Mucosa of stomach (tissue), 1 donor: ENCODE results near the gene HSF2BP.
"Not testable (repeated sequence)": the region's sequence is repeated elsewhere in the genome, so short reads cannot be mapped to it uniquely, and the experiment has no call there.

Experiments
- H3K27me3 ChIP-seq: one replicate; pipeline ENCODE4 v1.7.0; 2013; ENCODE audit warnings: mild to moderate bottlenecking, low read length; ENCODE audit not compliant: control insufficient read depth, insufficient read depth
- H3K36me3 ChIP-seq: one replicate; pipeline ENCODE4 v1.7.0; 2013; ENCODE audit warnings: low read length; ENCODE audit not compliant: control insufficient read depth, insufficient read depth
- H3K4me1 ChIP-seq: one replicate; pipeline ENCODE4 v1.7.0; 2013; ENCODE audit warnings: mild to moderate bottlenecking, low read length; ENCODE audit not compliant: control insufficient read depth, insufficient read depth
- H3K4me3 ChIP-seq: one replicate; pipeline ENCODE4 v1.7.0; 2013; ENCODE audit warnings: low read length
- H3K9ac ChIP-seq: one replicate; pipeline ENCODE4 v1.7.0; 2013; ENCODE audit warnings: mild to moderate bottlenecking, low read length, moderate library complexity
- H3K9me3 ChIP-seq: one replicate; pipeline ENCODE4 v1.7.0; 2013; ENCODE audit warnings: mild to moderate bottlenecking, low read length, moderate library complexity; ENCODE audit not compliant: control insufficient read depth
- donor health status: Pancreatic carcinoma.

HSF2BP gene

DNA sequence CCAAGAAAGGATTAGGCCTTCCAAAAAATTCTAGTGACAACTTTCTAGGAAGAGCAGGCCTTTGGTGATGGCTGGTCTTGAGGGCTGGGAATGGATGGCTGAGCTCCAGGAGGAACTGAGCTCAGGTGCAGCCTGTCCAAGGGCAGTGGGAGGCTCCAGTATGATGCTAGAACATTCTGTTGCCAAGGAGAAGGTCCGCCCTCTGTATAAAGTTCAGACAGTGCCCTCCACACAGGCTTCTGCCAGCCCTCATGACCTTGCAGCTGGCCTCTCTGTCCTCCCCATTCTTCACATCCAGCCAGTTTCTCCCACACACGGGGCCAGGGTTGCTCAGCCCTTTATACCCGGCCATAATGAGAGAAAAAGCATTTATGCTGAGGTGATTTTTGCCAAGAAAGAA lies 146.3 kb downstream of the HSF2BP start:
- H3K27me3 ChIP-seq, H3K9me3 ChIP-seq, H3K36me3 ChIP-seq, H3K9ac ChIP-seq, H3K4me1 ChIP-seq, H3K4me3 ChIP-seq: not testable (repeated sequence)

DNA sequence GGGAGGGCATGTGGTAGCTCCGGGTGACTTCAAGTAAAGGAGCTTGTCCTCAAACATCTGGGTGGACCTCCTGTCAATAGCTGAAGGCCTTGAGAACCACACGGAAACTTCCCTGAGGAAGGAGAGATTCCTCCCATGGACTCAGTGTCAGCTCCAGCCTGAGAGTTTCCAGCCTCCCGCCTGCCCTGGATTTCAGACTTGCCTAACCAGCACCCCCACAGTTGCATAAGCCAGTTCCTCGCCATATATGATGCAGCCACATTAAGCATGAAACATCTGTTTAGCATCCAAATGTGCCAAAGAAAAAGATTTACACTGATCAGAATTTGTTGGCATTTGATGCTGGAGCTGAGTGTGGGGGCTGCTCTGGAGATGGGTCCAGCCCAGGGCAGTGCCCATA lies 148.1 kb downstream of the HSF2BP start:
- not testable (repeated sequence) for H3K27me3 ChIP-seq, H3K4me3 ChIP-seq, H3K9me3 ChIP-seq, H3K4me1 ChIP-seq, H3K36me3 ChIP-seq, H3K9ac ChIP-seq

GRCh38 chr21:43510669-43511068 lies 148.6 kb downstream of the HSF2BP start:
- not testable (repeated sequence) for H3K9me3 ChIP-seq, H3K9ac ChIP-seq, H3K36me3 ChIP-seq, H3K4me1 ChIP-seq, H3K27me3 ChIP-seq, H3K4me3 ChIP-seq

GRCh38 chr21:43503892-43504291 lies 155.4 kb downstream of the HSF2BP start:
- H3K4me3 ChIP-seq, H3K9me3 ChIP-seq, H3K27me3 ChIP-seq, H3K4me1 ChIP-seq, H3K36me3 ChIP-seq, H3K9ac ChIP-seq: not testable (repeated sequence)

DNA sequence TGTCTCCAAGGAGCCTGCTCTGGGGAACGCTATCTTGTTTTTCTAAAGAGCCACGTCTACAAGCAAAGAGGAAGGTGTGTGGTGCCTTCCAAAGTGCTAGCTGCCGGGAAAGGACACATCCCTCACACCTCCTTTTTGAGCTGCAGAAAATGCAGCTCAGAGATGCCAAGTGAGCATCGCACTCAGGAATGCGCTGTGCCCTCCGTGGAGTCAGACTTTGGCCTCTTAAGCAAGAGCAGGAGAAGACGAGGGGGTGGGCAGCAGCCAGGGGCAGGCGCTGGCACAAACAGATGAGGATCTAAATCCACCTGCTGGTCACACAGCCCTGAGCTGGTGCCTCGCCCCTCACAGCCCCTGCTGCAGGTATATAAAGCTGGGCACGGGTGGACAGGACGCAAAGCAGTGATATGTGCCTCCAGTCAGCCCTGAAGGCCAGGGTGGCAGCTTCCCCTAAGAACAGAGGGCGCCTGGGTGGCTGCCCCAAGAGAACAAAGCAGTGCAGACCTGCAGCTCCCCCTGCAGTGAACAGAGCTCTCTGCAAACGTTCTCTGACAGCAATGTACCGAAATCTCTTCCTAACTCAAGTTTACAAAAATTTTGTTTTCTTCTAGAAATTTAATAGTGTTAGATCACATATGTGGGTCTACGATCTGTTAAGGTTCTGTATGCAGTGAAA lies 156.1 kb downstream of the HSF2BP start:
- H3K9ac ChIP-seq, H3K36me3 ChIP-seq, H3K4me3 ChIP-seq, H3K9me3 ChIP-seq, H3K4me1 ChIP-seq, H3K27me3 ChIP-seq: not testable (repeated sequence)

GRCh38 chr21:43502407-43503071 lies 156.7 kb downstream of the HSF2BP start:
- not testable (repeated sequence) for H3K9me3 ChIP-seq, H3K4me1 ChIP-seq, H3K9ac ChIP-seq, H3K36me3 ChIP-seq, H3K27me3 ChIP-seq, H3K4me3 ChIP-seq

DNA sequence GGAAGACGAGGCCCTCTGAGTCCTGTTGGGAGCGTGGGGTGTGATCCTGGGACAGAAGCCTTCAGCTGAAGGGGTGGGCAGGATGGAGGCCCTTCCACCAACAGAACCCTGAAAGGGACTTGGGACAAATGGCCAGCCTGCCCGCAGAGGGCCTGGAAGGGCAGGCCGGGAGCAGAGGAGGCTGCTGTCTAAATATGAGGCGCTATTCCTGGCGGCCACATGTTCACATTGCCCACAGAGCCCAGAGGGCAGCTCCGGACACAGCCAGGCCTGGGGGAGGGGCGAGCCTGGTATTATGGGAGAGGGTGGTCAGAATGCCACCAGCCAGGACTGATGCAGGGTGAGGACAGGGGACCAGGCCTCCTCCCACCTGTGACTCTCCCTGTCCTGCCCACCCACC lies 160.4 kb downstream of the HSF2BP start:
- H3K27me3 ChIP-seq, H3K4me3 ChIP-seq, H3K4me1 ChIP-seq, H3K9ac ChIP-seq, H3K9me3 ChIP-seq, H3K36me3 ChIP-seq: not testable (repeated sequence)

- H3K9ac ChIP-seq, H3K9me3 ChIP-seq, H3K4me1 ChIP-seq, H3K4me3 ChIP-seq, H3K36me3 ChIP-seq, H3K27me3 ChIP-seq: not testable (repeated sequence)
These were observed 161.2 kb downstream of the HSF2BP start for GRCh38 chr21:43498065-43498464.

DNA sequence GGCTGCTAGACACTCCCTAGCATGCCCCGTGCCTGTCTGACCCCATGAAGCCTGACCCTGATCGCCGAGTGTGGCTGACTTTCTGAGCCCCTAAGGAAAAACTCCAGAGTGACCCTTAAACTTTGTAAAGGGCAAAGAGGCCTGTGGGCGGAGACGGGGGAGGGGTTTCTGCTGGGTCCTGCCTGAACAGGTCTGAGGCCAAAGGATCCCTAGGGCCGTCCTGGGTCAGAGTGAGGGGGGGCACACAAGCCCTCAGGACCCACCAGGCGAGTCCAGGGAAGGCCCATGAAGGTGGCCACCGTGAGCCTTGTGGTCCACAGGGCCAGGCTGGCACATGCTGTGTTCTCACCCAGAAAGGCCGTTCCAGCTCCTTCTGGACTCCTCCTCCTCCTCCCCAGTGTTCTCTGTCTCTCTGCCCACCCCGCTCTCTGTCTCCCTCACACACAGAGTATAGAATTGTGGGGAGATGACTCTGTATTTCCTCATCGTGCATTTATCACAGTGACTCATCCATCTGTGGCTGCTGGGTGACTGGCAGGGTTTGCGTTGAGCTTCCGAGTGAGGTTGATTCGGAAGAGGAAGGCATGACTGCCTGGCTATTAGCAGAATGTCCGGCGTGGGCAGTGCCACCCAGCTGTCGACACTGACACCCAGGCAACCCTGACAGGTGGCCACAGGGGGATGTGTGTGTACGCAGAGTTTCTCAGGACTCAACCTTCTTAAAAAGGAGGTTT lies 164.8 kb downstream of the HSF2BP start:
- H3K9me3 ChIP-seq, H3K27me3 ChIP-seq, H3K9ac ChIP-seq, H3K4me3 ChIP-seq, H3K36me3 ChIP-seq, H3K4me1 ChIP-seq: not testable (repeated sequence)

DNA sequence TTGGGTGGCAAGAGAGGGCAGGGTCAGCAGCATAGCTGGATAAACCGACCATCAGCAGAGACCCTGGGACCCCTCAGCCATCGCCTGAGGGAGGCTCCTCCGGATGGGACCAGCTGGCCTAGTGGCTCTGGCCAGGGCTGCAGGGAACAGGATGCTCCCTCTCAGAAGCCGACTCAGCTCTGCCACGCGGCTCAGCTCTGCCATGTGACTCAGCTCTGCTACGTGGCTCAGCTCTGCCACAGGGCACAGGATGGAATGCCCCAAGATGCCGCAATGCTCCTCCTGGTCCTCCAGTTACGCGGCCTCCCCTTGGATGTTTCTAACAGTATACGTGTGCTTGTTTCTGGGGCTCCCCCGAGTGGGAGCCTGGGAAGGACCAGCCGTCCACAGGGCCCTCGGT lies 165.8 kb downstream of the HSF2BP start:
- not testable (repeated sequence) for H3K9me3 ChIP-seq, H3K9ac ChIP-seq, H3K36me3 ChIP-seq

DNA sequence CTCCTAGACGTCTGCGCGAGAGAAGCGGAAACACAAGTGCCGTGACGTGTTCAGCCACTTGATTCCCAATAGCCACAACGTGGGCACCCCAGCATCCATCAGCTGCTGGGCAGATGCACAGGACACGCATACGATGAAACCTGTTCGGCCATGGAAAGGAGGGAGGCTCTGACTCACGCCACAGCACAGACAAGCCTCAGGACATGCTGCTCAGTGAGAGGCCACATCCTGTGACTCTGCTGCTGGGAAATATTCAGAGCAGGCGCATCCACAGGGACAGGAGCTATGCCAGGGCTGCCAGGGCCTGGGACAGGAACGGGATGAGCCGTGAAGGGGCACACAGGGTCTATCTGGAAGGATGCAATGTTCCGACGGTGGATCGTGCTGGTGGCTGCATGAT lies 171.1 kb downstream of the HSF2BP start:
- not testable (repeated sequence) for H3K9ac ChIP-seq, H3K36me3 ChIP-seq, H3K4me1 ChIP-seq, H3K4me3 ChIP-seq, H3K27me3 ChIP-seq, H3K9me3 ChIP-seq

More for the DNA sequence above, 165.8 kb downstream of the HSF2BP start:
- not testable (repeated sequence) for H3K4me1 ChIP-seq, H3K27me3 ChIP-seq, H3K4me3 ChIP-seq

- H3K36me3 ChIP-seq, H3K4me3 ChIP-seq, H3K27me3 ChIP-seq, H3K9me3 ChIP-seq, H3K9ac ChIP-seq, H3K4me1 ChIP-seq: not testable (repeated sequence)
These were observed 173.2 kb downstream of the HSF2BP start for GRCh38 chr21:43486051-43486450.
